ENCODE data around the gene TOPORS. TPM values are rescaled to one million over a fixed set of nuclear protein-coding genes. Genes with fewer than 3 reads are reported as not detected.
A peak's percentile ranks its signal among the peaks of the same experiment; 100 is the strongest.

Gene TOPORS
- total and polyA plus RNA-seq, 2 experiments from 2014 or later = 31.8 to 35.9 TPM

- DNase-seq (ENCODE audit: low spot score) (peak; percentile 92), ATAC-seq (peak; percentile 96)
- no peak for TF ChIP-seq JUNB (IDR thresholded peaks at IDR 0.05; ENCODE audit: unreplicated experiment)
- TF ChIP-seq, protein P1, sequence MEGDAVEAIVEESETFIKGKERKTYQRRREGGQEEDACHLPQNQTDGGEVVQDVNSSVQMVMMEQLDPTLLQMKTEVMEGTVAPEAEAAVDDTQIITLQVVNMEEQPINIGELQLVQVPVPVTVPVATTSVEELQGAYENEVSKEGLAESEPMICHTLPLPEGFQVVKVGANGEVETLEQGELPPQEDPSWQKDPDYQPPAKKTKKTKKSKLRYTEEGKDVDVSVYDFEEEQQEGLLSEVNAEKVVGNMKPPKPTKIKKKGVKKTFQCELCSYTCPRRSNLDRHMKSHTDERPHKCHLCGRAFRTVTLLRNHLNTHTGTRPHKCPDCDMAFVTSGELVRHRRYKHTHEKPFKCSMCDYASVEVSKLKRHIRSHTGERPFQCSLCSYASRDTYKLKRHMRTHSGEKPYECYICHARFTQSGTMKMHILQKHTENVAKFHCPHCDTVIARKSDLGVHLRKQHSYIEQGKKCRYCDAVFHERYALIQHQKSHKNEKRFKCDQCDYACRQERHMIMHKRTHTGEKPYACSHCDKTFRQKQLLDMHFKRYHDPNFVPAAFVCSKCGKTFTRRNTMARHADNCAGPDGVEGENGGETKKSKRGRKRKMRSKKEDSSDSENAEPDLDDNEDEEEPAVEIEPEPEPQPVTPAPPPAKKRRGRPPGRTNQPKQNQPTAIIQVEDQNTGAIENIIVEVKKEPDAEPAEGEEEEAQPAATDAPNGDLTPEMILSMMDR (conservative IDR thresholded peaks at IDR 0.05; ENCODE audit: low read depth in 2 of 2) = peak; percentile 81 to 85
- peaks cover 7% of the 10 kb centered on the region; the same call in 2 of the 3 replicates for H3K4me1 Mint-ChIP-seq
- H3K4me2 ChIP-seq = peak overlapping the region; percentile 87
- H3K36me3 ChIP-seq (ENCODE audit: insufficient read depth) = peaks cover 10% of the 10 kb centered on the region; the same call in 1 of the 2 replicates
- H3K4me3 Mint-ChIP-seq = peak overlapping the region; percentile 100
- H3K27ac Mint-ChIP-seq = peak overlapping the region; percentile 99
- no peaks in the 10 kb centered on the region for H3F3A ChIP-seq (replicated peaks; ENCODE audit: low read depth)
- H3K4me3 ChIP-seq = peak overlapping the region; percentile 82
- no peaks in the 10 kb centered on the region for H3K9me3 Mint-ChIP-seq
- H4K20me1 ChIP-seq (replicated peaks; ENCODE audit: insufficient read depth) = no peaks in the 10 kb centered on the region
- peaks cover 8% of the 10 kb centered on the region for H3K27me3 Mint-ChIP-seq (ENCODE audit: insufficient read depth, low read depth, poor library complexity)
- H2AFZ ChIP-seq = peak overlapping the region; percentile 79; the same call in 1 of the 2 replicates
- H3K9me2 ChIP-seq (ENCODE audit: insufficient read depth) = no peaks in the 10 kb centered on the region
- peaks cover 11% of the 10 kb centered on the region for H3K4me1 ChIP-seq (ENCODE audit: insufficient read depth)
- H3K79me2 ChIP-seq (replicated peaks; ENCODE audit: insufficient read depth) = peaks cover 46% of the 10 kb centered on the region
- peaks cover 16% of the 10 kb centered on the region for H3K36me3 Mint-ChIP-seq (ENCODE audit: low read depth)
- peak overlapping the region; percentile 75 for H3K27ac ChIP-seq (ENCODE audit: low read depth)
- H3K27me3 ChIP-seq (ENCODE audit: insufficient read depth) = no peaks in the 10 kb centered on the region
Observed at GRCh38 chr9:32571969-32572899, 19.8 kb upstream of the TOPORS start.

GRCh38 chr9:32570262-32570661, 17.9 kb upstream of the TOPORS start:
- no peak for ATAC-seq
- Histone ChIP-seq H3F3A (replicated peaks; ENCODE audit: low read depth) (no peaks in the 10 kb centered on the region), H2AFZ (no peak overlapping the region), H3K9me2 (ENCODE audit: insufficient read depth) (no peaks in the 10 kb centered on the region), H3K4me2 (no peak overlapping the region), H3K36me3 (ENCODE audit: insufficient read depth) (peaks cover 12% of the 10 kb centered on the region; the same call in 1 of the 2 replicates), H4K20me1 (replicated peaks; ENCODE audit: insufficient read depth) (no peaks in the 10 kb centered on the region), H3K79me2 (replicated peaks; ENCODE audit: insufficient read depth) (peaks cover 46% of the 10 kb centered on the region), H3K27me3 (ENCODE audit: insufficient read depth) (no peaks in the 10 kb centered on the region), H3K27ac (ENCODE audit: low read depth) (no peak overlapping the region), H3K4me3 (no peak overlapping the region), H3K4me1 (ENCODE audit: insufficient read depth) (peaks cover 11% of the 10 kb centered on the region)
- Mint-ChIP-seq H3K9me3 (no peaks in the 10 kb centered on the region), H3K36me3 (ENCODE audit: low read depth) (peaks cover 29% of the 10 kb centered on the region), H3K4me1 (peaks cover 7% of the 10 kb centered on the region; the same call in 2 of the 3 replicates), H3K27me3 (ENCODE audit: insufficient read depth, low read depth, poor library complexity) (peaks cover 8% of the 10 kb centered on the region), H3K27ac (no peak overlapping the region), H3K4me3 (no peak overlapping the region; the same call in 2 of the 3 replicates)
- DNase-seq (ENCODE audit: low spot score) = no peak
- TF ChIP-seq NANOG (IDR thresholded peaks at IDR 0.05; ENCODE audit: borderline replicate concordance) = no peak
- TF ChIP-seq, protein P1 (conservative IDR thresholded peaks at IDR 0.05; ENCODE audit: low read depth in 2 of 2) = no peak
- TF ChIP-seq ETS1 (IDR thresholded peaks at IDR 0.05) = no peak
- no peak for TF ChIP-seq JUNB (IDR thresholded peaks at IDR 0.05; ENCODE audit: unreplicated experiment)
- TF ChIP-seq EZH2phosphoT487 (IDR thresholded peaks at IDR 0.05; ENCODE audit: unreplicated experiment) = no peak
- no peak for TF ChIP-seq POLR2AphosphoS5 (IDR thresholded peaks at IDR 0.05; ENCODE audit: low read depth)
- TF ChIP-seq CREB1 (CRISPR knock-in tag; IDR thresholded peaks at IDR 0.05; ENCODE audit: low read depth) = no peak
- no peak for TF ChIP-seq ZNF331 (CRISPR knock-in tag; IDR thresholded peaks at IDR 0.05; ENCODE audit: low read depth)

All from GM23338 (cell line).